Keratinocyte (primary cell): Measurements from ENCODE around the gene SGCE. TPM values are rescaled to one million over a fixed set of nuclear protein-coding genes. Genes with fewer than 3 reads are reported as not detected.

Source experiments
- DNase-seq: peaks from one replicate; pipeline ENCODE4 v3.0.0-alpha.2; 2011; ENCODE audit warnings: low read depth, missing footprints, low spot score
- FAIRE-seq: peaks from 2 replicates; lab custom pipeline; 2011; peaks lifted over from hg19 to GRCh38; lab: Jason Lieb, UNC
- H2AFZ ChIP-seq: 2 replicates; pipeline ENCODE4 v1.6.0; 2012; ENCODE audit warnings: low read length, control low read depth, inconsistent platforms; ENCODE audit not compliant: control insufficient read depth
- H3K27ac ChIP-seq: 2 replicates; pipeline ENCODE4 v1.5.1; 2011; ENCODE audit warnings: low read length; ENCODE audit not compliant: control insufficient read depth, insufficient read depth
- H3K27me3 ChIP-seq: 3 replicates; pipeline ENCODE4 v1.6.0; 2011; ENCODE audit warnings: low read length; ENCODE audit not compliant: control insufficient read depth, insufficient read depth; ENCODE audit errors: extremely low read depth
- H3K36me3 ChIP-seq, 2 experiments: 2 replicates in 1 of 2; 3 replicates in 1 of 2; pipeline ENCODE4 v1.5.1; 2011; ENCODE audit warnings: low read length in 2 of 2, mild to moderate bottlenecking in 1 of 2; ENCODE audit not compliant: control insufficient read depth in 2 of 2, insufficient read depth in 2 of 2; ENCODE audit errors: extremely low read depth in 1 of 2
- H3K4me1 ChIP-seq: 3 replicates; pipeline ENCODE4 v1.5.1; 2011; ENCODE audit warnings: low read length; ENCODE audit not compliant: control insufficient read depth, insufficient read depth; ENCODE audit errors: extremely low read depth
- H3K4me2 ChIP-seq: 3 replicates; pipeline ENCODE4 v1.6.0; 2011; ENCODE audit warnings: low read depth, low read length; ENCODE audit not compliant: control insufficient read depth, insufficient read depth; ENCODE audit errors: extremely low read depth
- H3K4me3 ChIP-seq, 3 experiments: fragments of 200-600 bp in 1 of 3; sonication (generic) in 1 of 3; 2 replicates in 2 of 3; 3 replicates in 1 of 3; pipeline ENCODE4 v1.5.1; 2011 to 2016; ENCODE audit warnings: low read length in 3 of 3, mild to moderate bottlenecking in 3 of 3, control low read depth in 2 of 3, inconsistent platforms in 1 of 3, low read depth in 1 of 3, mixed read lengths in 1 of 3, mixed run types in 1 of 3, moderate library complexity in 1 of 3; ENCODE audit not compliant: control insufficient read depth in 2 of 3, insufficient read depth in 2 of 3; ENCODE audit errors: extremely low read depth in 1 of 3
- H3K79me2 ChIP-seq: 2 replicates; pipeline ENCODE4 v1.6.0; 2012; ENCODE audit warnings: low read length; ENCODE audit not compliant: control insufficient read depth, insufficient read depth
- H3K9ac ChIP-seq: 3 replicates; pipeline ENCODE4 v1.6.0; 2011; ENCODE audit warnings: low read length; ENCODE audit not compliant: control insufficient read depth, insufficient read depth; ENCODE audit errors: extremely low read depth
- H3K9me1 ChIP-seq: 3 replicates; pipeline ENCODE4 v1.6.0; 2011; ENCODE audit warnings: low read length; ENCODE audit not compliant: control insufficient read depth, insufficient read depth; ENCODE audit errors: extremely low read depth
- H3K9me3 ChIP-seq: 2 replicates; pipeline ENCODE4 v1.5.1; 2012; ENCODE audit warnings: low read depth, low read length; ENCODE audit not compliant: control insufficient read depth
- H4K20me1 ChIP-seq: 3 replicates; pipeline ENCODE4 v1.6.0; 2011; ENCODE audit warnings: low read length; ENCODE audit not compliant: control insufficient read depth, insufficient read depth; ENCODE audit errors: extremely low read depth
- CTCF ChIP-seq, 3 experiments: IDR thresholded peaks in 1 of 3; conservative IDR thresholded peaks in 1 of 3; optimal IDR thresholded peaks in 1 of 3; 2 replicates in 2 of 3; 3 replicates in 1 of 3; pipeline versions ENCODE3 to v1.5.1; 2011; ENCODE audit warnings: low read length in 3 of 3, mild to moderate bottlenecking in 3 of 3, moderate library complexity in 2 of 3, control low read depth in 1 of 3, inconsistent platforms in 1 of 3; ENCODE audit not compliant: insufficient read depth in 2 of 3; ENCODE audit errors: extremely low read depth in 1 of 3
- EZH2 ChIP-seq: IDR thresholded peaks from one replicate; pipeline ENCODE4 v1.6.1; 2012; ENCODE audit warnings: inconsistent platforms, mild to moderate bottlenecking, low read length, moderate library complexity
- dilution Hi-C: fragments of 300-500 bp; cut with MboI; formaldehyde crosslinking; loops from one replicate; pipeline ENCODE4 v1.7.0; 2020; ENCODE audit warnings: low sequenced_read_pairs; ENCODE audit not compliant: extremely low pct_ligation_motif_present
- polyA plus RNA-seq, 5 experiments: library from polyadenylated mRNA; depleted of rRNA in 3 of 5; stranded (reverse) in 3 of 5; stranded (forward) in 1 of 5; unstranded in 1 of 5; fragments of >200 nt; gene quantifications; 1 replicate in 1 of 5; 2 replicates in 3 of 5; 3 replicates in 1 of 5; pipeline versions ENCODE4 v1.2.1 to v1.2.3, GENCODE V29; 2011 to 2012; ENCODE audit warnings: missing spikeins in 2 of 5, low read depth in 1 of 5, low replicate concordance in 1 of 5

The SGCE gene
- polyA plus RNA-seq, 1 donor (not counting 4 experiments of a cell fraction or from before 2014, with no cell fraction given) = 7.9 TPM

- Histone ChIP-seq H3K9me3 (no peaks in the 10 kb centered on the region), H3K4me1 (no peaks in the 10 kb centered on the region), H3K36me3 (no peaks in the 10 kb centered on the region), H3K27ac (no peak overlapping the region), H3K4me3 (no peak overlapping the region), H3K9me1 (no peaks in the 10 kb centered on the region), H3K79me2 (no peaks in the 10 kb centered on the region), H3K4me2 (no peak overlapping the region), H3K9ac (no peak overlapping the region), H3K27me3 (no peaks in the 10 kb centered on the region), H2AFZ (no peak overlapping the region), H4K20me1 (no peaks in the 10 kb centered on the region)
- no peak for TF ChIP-seq CTCF (optimal IDR thresholded peaks at IDR 0.05 in 1 of 3, IDR thresholded peaks at IDR 0.05 in 1 of 3, conservative IDR thresholded peaks at IDR 0.05 in 1 of 3; ENCODE audit: extremely low read depth in 1 of 3, insufficient read depth in 2 of 3, low read length in 3 of 3)
- TF ChIP-seq EZH2 = no peak
- DNase-seq = no peak
- dilution Hi-C loops = no loop called here
- no peak for FAIRE-seq
Measured at GRCh38 chr7:94556028-94556427, 99.9 kb downstream of the SGCE start.

- DNase-seq (no peak), FAIRE-seq (no peak)
- H3K9ac ChIP-seq = no peak overlapping the region
- H3K4me2 ChIP-seq = no peak overlapping the region
- H3K4me3 ChIP-seq = no peak overlapping the region
- H3K9me1 ChIP-seq = no peaks in the 10 kb centered on the region
- TF ChIP-seq CTCF (optimal IDR thresholded peaks at IDR 0.05 in 1 of 3, IDR thresholded peaks at IDR 0.05 in 1 of 3, conservative IDR thresholded peaks at IDR 0.05 in 1 of 3; ENCODE audit: extremely low read depth in 1 of 3, insufficient read depth in 2 of 3, low read length in 3 of 3) (no peak), EZH2 (no peak)
- dilution Hi-C loops = no loop called here
- H3K36me3 ChIP-seq = no peaks in the 10 kb centered on the region
- H3K4me1 ChIP-seq = no peaks in the 10 kb centered on the region
- H3K27ac ChIP-seq = no peak overlapping the region
- H2AFZ ChIP-seq = no peak overlapping the region
- no peaks in the 10 kb centered on the region for H3K79me2 ChIP-seq
- H4K20me1 ChIP-seq = no peaks in the 10 kb centered on the region
- no peaks in the 10 kb centered on the region for H3K9me3 ChIP-seq
- H3K27me3 ChIP-seq = no peaks in the 10 kb centered on the region
Measured at GRCh38 chr7:94547126-94547525, 108.8 kb downstream of the SGCE start.
